Activated CD4-positive, alpha-beta T cell treated with anti-CD3 and anti-CD28 coated beads, Interleukin-2, amount 50 U/mL, for 16 hours (primary cell): Measurements from ENCODE around the gene SAP25.
"Not testable (repeated sequence)": the region's sequence is repeated elsewhere in the genome, so short reads cannot be mapped to it uniquely, and the experiment has no call there.

ENCODE experiments used
- DNase-seq: peaks from one replicate; pipeline ENCODE4 v3.0.0-alpha.2; 2020

Gene SAP25

DNA sequence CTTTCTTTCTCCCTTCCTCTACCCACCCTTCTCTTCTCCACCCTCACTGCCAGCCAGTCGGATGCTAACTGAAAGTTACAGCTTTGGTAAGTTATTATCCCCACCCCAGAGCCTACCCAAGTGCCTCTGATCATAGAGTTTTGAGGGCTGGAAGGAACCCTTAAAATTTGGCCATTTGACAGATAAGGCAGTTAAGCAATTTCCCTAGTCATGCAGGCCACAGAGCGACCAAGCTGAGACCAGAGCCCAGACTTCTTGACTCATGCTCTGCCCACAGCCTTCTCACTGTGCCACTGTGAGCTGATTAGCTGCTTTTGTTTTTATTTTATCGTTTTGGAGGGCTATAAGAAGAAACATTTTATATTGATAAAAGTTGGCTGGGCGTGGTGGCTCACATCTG lies 17.2 kb downstream of the SAP25 start:
- DNase-seq, result no peak

DNA sequence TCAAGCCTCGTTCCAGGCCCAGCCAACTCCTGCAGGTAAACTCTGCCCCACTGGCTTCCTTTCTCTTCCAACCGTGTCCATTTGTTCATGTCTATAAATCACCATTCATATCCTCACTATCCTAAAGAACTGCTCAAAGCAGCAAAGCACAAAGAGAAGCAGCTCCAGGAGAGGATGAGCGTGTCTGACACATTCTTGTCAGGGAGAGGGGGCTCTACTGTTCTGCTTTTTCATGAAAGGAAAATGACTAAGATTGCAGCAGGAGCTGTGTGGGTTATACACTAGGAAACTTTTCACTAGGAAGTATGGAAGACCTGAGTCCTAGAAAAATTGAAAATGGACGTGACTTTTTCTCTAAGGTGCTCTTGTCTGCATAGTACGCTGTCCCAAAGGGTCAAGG lies 18.0 kb downstream of the SAP25 start:
- DNase-seq, result no peak

DNA sequence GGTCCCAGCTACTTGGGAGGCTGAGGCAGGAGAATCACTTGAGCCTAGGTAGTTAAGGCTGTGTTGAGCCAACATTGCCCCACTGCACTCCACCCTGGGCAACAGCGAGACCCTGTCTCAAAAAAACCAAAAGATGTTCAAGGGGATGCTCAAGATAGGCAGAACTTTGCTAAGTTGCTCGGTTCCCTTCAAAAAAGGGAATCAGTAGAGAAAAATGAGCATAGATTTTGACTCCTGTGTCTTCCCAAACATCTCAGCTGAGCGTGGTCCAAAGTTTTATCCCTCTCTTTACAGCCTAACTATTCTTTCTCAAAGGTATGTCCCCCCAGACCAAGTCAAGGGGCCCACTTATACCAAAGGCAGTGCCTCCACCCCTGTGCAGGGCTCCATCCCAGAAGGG lies 20.7 kb downstream of the SAP25 start:
- no peak for DNase-seq

DNA sequence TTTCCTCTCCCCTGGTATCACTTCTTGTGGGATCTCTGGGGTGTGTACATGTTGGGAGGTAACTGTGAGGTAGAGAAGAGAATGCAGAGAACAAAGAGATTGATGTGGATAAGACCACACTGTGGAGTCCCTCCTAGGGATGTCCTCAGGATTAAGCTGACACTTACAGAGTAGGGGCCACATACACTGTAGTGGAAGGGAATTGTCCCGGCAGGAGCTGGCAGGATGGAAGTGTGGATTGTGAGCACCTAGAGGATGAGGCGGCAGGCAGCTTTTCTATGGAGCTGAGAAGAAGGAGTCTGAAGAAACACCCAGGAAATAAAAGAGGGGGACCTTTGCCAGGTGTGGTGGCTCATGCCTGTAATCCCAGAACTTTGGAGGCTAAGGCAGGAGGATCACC lies 21.2 kb downstream of the SAP25 start:
- DNase-seq, result no peak

DNA sequence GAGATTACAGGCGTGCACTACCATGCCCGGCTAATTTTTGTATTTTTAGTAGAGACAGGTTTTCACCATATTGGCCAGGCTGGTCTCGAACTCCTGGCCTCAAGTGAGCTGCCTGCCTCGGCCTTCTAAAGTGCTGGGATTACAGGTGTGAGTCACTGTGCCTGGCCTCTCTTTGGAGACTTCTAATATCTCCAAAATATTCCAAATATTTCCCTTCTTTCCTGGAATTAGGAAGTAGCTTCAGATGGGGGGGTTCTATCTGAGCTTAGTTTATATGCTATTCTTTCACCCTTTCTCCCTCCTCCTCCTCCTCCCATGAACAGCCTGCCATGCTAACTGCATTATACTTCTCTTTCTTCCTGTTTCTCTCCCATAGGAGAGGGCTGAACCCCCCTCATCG lies 25.3 kb downstream of the SAP25 start:
- DNase-seq, result not testable (repeated sequence)

DNA sequence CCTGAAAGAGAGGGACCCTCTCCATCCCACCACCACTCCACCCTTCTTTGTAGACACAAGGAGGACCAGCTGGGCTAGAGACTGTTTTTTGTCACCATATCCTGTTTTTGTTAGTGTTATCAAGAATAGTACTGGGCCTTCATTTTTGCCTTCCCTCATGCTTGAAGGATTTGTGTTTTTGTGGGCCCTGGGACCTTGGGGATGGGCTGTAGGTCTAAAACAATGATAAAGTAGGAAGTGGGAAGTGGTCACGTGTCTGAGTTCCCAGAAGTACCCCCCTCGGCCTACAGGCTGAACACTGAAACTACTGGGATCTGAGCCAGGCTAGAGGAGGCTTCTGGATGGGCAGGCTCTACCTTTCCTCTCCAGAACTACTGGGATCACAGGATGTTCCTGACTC lies 25.8 kb downstream of the SAP25 start:
- DNase-seq, result no peak

DNA sequence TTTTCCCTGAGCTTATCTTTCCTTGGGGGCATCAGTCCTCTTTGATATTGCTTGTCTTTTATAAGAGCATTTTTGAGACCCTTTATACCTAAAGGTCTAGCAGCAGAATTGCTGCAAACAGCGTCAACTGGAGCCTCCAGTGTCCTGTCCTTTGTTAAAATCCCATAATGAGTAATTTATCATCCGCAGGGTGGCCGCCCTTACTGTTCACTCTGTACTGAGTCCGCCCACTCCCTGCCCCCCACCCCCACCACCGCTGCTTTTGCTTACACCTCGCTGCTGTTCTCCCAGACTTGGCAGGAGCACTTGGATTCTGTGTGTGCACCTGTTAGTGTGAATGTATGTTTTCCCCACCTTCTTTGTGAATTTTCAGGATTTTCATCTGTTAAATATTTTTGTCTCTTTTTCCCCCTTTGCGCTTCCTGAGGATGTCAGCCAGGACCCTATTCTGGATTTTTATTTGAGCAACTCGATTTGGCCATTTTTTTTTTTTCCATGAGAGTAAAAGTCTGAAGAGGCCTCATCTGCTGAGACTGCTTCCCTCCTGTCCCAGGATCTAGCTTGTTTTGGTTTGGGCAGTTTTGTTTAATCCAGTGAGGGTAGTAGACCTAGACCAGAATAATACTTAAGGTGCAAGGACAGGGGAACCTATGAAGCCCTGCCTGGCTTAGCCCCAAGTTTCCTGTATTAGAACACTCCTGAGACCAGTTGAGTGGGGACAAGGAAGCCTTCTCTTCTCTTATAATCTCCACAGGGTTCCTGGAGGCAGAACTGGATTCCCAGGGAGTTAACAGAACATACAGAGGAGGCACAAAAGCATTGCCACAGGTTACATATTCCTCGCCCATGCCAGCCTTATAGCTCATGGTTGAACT lies 26.5 kb downstream of the SAP25 start:
- no peak for DNase-seq

DNA sequence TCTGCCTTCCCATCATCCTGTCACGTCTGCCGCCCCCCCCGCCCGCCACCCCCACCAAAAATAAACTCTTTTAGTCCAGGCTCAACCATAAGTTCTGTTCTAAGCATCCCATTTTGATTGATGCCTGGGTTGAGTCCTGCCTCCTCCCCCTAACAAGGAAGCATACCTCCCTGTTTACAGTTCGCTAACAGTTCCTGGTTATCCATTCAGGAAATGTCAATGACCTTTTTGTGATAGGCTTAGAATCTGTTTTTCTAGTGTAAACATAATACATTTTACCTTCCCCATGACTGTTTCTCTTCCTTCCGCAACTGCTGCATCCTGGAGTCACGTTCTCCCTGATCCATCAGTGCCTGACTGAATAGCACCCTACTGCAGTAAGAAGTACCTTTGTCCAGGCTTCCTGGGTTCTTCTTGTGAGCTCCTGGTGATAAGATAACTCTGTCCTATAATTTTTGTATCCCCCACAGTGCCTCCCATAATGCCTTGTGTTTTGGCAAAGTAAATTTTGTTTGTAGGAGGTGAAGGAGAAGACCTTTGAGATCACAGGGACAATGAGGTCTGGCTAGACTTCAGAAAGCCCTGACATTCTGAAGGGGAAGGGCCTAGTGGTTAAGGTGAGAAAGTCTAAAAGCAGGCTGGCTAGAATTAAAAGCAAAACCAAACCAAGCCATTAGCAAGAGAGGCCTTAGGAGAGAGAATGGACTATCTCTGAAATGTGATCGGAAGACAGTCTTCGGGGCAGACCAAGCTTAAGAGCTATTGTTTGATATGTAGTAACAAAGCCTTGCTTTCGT lies 27.4 kb downstream of the SAP25 start:
- peak; percentile 70 for DNase-seq

DNA sequence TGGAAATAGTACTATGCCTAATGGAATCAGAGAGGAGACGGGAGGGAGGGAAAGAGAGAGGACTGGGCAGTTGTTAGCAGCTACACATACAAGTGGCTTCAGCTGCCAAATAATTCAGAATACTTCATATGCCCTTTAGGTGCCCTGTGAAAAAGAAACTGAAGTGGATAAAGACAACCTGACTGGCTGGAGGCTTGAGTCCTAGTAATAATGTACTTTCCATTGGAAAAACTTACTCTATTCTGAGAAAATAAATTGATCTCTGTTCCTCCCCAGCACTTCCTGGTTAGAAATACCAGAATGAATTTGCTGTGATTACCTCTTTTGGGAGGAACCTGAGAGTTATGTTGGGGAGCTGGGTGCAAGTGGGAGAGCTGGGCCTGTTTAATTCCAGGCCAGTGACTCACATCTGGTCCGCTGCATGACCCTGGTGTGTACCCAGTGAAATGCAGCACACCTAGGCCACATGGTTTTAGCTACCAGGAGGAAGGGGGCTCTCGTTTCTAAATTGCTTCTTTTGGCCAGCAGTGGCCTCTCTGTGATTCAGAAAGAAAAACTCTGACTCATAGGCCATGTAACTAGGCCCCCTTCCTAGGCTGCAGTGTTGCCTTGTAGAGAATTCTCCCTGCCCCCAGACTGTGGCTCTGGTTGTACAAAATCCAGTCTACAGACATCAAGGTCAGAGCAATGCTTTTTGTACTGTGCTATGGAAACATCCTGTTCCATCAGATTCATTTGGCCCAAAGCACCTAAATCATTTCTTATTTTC lies 28.2 kb downstream of the SAP25 start:
- peak; percentile 92 for DNase-seq

DNA sequence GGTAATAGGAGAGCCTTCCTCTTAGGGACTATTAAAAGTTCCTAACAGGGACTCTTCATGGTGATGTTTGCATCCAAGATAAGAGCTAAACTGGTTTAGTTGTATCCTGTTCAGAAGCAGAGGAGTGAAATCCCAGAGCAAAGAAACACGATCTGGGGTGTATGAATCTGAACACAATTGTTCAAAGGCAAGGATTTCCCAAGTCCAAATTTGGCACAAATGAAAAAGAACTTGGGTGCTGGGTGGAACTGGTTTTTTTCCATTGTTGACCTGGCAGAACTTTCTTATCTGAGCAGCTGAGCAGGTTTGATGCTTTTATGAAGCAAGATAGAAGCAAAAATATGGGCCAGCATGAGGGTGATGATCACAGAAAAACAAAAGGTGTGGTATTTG lies 28.7 kb downstream of the SAP25 start:
- no peak for DNase-seq

DNA sequence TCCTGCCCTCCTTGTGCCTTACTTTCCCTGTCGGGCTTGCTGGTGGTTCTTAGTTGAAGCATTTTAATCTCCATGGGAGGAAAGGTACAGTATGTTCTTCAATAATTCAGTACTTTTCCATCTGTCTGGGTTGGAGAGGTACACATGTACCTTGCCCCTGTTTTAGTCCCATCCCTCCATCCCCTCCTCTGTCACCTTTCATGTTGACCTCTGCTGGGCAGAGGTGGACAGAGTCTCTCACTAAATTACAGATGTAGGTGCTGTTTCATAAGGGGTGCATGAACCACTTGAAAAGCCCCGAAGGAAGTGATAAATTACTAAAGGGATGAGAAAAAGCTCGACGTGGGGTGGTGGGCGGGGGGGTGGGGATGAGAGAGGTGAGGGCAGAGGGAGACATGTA lies 29.3 kb downstream of the SAP25 start:
- DNase-seq, result no peak

DNA sequence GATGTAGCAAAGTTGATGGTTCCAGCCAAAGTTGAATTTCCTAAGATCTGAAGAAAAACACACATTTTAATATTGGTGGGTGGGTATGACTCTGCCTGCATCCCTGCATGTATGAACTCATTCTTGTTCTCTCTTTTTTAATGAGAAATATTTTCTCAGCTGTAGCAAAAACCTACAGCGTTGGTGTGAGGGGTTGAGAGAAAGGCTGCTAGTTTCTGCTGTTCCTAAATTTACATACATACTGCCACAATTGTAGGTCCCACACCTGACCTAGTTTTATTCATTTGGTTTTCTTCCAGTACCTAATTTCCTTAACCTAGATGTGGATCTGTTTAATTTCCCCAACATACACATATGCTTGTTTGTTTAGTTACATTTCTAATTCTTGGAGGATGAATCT lies 30.1 kb downstream of the SAP25 start:
- no peak for DNase-seq

DNA sequence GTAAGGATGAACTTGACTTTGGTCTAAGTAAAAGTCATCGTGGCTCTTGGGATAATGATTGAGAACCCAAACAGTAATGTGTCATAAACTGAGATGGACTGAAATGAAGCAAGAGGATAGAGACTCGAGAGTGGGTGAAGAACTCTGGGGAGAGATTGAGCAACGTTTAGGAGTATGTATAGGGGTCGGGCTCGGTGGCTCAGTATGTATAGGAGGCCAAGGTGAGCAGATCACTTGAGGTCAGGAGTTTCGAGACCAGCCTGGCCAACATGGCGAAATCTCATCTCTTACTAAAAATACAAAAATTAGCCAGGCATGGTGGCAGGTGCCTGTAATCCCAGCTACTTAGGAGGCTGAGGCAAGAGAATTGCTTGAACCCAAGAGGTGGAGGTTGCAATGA lies 32.4 kb downstream of the SAP25 start:
- not testable (repeated sequence) for DNase-seq

DNA sequence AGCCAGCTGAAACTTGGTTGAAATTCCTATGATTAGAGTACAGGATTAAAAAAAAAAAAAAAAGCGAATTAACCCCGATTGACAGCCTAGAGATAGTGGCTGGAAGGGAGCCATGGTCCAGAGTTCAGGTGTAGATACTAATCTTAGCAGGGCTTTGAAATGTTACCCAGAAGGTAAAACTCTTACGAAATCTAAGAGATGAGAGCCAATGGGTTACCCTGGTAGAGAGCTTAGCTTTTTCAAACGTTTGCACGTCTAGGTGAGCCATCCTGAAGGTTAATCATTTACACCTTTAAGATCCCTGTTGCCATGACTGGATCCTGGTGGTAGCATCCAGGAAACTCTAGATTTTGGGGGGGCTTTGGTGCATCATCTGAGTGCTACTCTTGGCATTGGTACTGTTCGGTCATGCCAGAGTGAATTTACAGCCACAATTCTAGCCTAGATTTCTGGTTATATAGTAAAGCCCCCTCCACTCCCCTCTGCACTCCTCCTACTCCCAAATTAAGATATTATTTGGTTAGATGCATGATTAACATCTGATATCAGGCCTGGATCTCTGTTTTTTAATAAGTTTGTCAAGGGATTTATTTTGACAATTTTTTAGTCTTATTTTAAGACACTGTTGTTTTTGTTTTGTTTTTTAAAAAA lies 33.5 kb downstream of the SAP25 start:
- DNase-seq, result no peak

DNA sequence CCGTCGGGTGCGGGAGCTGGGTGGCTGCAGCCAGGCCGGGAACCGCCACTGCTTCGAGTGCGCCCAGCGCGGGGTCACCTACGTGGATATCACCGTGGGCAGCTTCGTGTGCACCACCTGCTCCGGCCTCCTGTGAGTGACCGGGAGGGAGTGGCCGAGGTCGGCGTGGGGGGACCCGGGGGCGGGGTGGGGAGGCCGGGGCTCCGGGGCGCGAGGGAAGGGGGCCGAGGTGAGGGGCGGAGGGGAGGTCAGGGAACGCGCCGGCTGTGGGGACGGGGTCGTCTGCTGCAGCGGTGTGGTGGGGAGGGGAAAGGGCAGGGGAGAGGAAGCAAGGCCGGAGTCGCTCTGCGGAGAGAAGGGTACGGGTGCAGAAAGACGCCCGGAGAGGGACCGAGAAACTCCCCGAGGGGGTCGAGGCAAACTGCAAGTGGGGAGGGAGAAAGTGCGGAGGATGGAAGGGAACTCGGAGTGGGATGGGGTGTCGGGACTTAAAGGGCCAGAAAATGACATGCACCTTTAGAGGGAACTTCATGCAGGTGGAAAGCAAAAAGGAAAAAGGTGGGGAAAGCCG lies 34.2 kb downstream of the SAP25 start:
- no peak for DNase-seq

DNA sequence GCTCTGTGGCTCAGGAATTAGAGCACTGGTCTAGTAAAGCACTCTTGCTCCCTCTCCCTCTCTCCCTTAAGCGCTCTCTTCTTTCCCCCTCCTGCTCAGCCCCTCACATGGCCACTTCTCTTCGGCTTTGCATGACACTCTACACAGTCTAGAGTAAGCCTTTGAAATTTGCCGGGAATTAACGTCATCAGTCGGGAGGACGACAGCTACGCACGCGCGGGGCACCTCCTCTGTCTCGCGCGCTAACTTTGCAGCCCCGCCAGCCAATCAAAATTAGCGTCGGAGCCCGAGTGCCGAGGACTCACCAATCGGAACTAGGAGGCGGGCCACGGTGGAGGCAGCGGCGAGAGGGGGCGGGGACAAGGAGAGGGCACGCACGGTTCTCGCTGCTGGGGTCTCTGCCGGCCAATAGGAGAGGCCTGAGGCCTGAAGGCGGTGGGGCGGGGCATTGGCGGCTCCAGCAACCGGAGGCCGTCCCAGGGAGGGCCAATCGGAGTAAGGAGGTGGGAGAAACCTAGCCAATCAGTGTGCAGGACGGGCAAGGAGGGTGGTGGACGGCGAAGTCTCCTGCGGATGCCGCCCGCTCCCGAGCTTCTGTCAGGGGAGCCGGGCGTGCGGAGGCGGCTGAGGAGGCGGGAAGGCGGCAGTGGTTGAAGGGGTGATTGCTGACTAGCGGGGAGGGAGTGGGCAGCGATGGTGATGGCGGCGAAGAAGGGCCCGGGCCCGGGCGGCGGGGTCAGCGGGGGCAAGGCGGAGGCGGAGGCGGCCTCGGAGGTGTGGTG lies 34.9 kb downstream of the SAP25 start, which contains the start of gene AGFG2:
AGFG2 (plus strand) TSS at position 550 of the 782 bp plus-strand sequence; CDS start at position 694, 144 bp downstream.
- DNase-seq, result peak; percentile 100

DNA sequence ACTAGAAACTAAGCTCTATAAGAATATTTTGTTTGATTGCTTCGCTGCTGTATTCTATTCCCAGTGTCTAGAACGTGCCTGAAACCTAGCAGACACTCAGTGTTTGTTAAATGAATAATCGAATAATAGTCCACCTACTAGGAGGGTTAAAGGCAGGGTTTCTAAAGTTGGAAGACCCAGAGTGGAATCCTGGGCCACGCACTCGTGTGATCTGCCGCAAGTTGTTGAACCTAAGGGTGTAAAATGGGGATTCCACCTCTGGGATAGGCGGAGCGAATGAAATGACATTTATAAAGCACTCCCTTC lies 35.4 kb downstream of the SAP25 start:
- no peak for DNase-seq

DNA sequence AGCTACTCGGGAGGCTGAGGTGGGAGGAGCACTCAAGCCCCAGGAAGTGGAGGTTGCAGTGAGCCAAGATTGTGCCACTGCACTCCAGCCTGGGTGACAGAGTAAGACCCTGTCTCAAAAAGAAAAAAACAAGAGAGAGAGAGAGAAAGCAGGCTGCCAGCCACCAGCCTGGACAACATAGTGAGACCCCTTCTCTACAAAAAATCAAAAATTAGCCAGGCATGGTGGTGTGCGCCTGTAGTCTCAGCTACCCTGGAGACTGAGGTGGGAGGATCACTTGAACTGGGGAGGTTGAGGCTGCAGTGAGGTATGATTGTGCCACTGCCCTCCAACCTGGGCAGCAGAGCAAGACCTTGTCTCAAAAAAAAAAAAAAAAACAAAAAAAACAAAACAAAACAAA lies 37.0 kb downstream of the SAP25 start:
- DNase-seq, result not testable (repeated sequence)

DNA sequence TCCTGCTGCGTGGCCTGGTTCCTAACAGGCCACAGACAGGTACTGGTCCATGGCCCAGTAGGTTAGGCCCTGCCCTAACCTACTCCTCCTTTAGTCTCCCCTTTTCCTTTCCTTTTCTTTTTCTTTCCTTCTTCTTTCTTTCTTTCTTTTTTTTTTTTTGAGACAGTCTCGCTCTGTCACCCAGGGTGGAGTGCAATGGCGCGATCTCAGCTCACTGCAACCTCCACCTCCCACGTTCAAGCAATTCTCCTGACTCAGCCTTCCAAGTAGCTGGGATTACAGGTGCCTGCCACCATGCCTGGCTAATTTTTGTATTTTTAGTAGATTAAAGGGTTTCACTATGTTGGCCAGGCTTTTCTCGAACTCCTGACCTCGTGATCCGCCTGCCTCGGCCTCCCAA lies 37.7 kb downstream of the SAP25 start:
- not testable (repeated sequence) for DNase-seq

DNA sequence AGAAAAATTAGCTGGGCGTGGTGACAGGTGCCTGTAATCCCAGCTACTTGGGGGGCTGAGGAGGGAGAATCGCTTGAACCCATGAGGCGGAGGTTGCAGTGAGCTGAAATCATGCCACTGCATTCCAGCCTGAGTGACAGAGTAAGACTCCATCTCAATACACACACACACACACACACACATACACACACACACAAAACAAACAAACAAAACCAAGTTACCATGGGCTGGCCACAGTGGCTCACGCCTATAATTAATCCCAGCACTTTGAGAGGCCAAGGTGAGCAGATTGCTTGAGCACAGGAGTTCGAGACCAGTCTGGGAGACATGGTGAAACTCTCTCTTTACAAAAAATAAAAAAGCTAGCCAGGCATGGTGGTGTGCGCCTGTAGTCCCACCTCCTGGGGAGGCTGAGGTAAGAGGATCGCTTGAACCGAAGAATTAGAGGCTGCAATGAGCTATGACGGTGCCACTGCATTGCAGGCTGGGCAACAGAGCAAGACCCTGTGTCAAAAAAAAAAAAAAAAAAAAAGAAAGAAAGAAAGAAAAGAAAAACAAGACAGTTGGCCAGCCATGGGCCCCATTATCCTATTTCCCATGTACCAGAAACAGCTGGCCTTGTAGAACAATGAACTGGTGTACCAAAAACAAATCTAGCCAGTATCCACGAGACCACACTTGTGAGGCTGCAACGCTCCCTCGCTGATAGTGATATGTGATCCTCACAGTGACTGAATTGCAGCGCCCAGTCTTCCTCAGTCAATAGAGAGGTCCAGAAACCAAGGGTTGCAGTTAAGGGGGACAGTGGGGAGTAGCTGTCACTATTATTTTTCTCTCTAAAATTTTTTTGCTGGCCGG lies 41.3 kb downstream of the SAP25 start:
- no peak for DNase-seq
